ENCODE results near the gene PGC. TPM values are rescaled to one million over a fixed set of nuclear protein-coding genes. Genes with fewer than 3 reads are reported as not detected.

Gene PGC
- total RNA-seq, 1 donor from 2014 or later: not detected

GRCh38 chr6:41733707-41734665, 13.2 kb downstream of the PGC start:
- DNase-seq: peak; percentile 73
- no peak for TF ChIP-seq CTCF (IDR thresholded peaks at IDR 0.05; ENCODE audit: partially characterized antibody, unreplicated experiment)
- Mint-ChIP-seq H3K27me3 (ENCODE audit: unreplicated experiment) (peaks cover 3% of the 10 kb centered on the region), H3K4me3 (ENCODE audit: unreplicated experiment) (peak overlapping the region; percentile 79), H3K4me1 (ENCODE audit: low read depth, unreplicated experiment) (peaks cover 4% of the 10 kb centered on the region), H3K9me3 (ENCODE audit: unreplicated experiment) (peaks cover 5% of the 10 kb centered on the region), H3K36me3 (ENCODE audit: unreplicated experiment) (no peaks in the 10 kb centered on the region), H3K27ac (ENCODE audit: unreplicated experiment) (peak overlapping the region; percentile 38)

- Mint-ChIP-seq H3K27ac (ENCODE audit: unreplicated experiment) (no peak overlapping the region), H3K27me3 (ENCODE audit: unreplicated experiment) (peaks cover 3% of the 10 kb centered on the region), H3K9me3 (ENCODE audit: unreplicated experiment) (peaks cover 5% of the 10 kb centered on the region), H3K4me1 (ENCODE audit: low read depth, unreplicated experiment) (peaks cover 4% of the 10 kb centered on the region), H3K4me3 (ENCODE audit: unreplicated experiment) (peak overlapping the region; percentile 79), H3K36me3 (ENCODE audit: unreplicated experiment) (no peaks in the 10 kb centered on the region)
- TF ChIP-seq CTCF (IDR thresholded peaks at IDR 0.05; ENCODE audit: partially characterized antibody, unreplicated experiment): no peak
- DNase-seq: no peak
Observed at GRCh38 chr6:41733360-41733706, 13.9 kb downstream of the PGC start.

- H3K4me1 Mint-ChIP-seq (ENCODE audit: low read depth, unreplicated experiment): peaks cover 4% of the 10 kb centered on the region
- H3K36me3 Mint-ChIP-seq (ENCODE audit: unreplicated experiment): no peaks in the 10 kb centered on the region
- H3K27ac Mint-ChIP-seq (ENCODE audit: unreplicated experiment): no peak overlapping the region
- no peak overlapping the region for H3K4me3 Mint-ChIP-seq (ENCODE audit: unreplicated experiment)
- H3K27me3 Mint-ChIP-seq (ENCODE audit: unreplicated experiment): peaks cover 3% of the 10 kb centered on the region
- no peak for DNase-seq
- H3K9me3 Mint-ChIP-seq (ENCODE audit: unreplicated experiment): peaks cover 5% of the 10 kb centered on the region
- no peak for TF ChIP-seq CTCF (IDR thresholded peaks at IDR 0.05; ENCODE audit: partially characterized antibody, unreplicated experiment)
Observed at GRCh38 chr6:41732591-41733359, 14.4 kb downstream of the PGC start.

- Mint-ChIP-seq H3K27me3 (ENCODE audit: unreplicated experiment) (peaks cover 3% of the 10 kb centered on the region), H3K4me3 (ENCODE audit: unreplicated experiment) (no peak overlapping the region), H3K36me3 (ENCODE audit: unreplicated experiment) (no peaks in the 10 kb centered on the region), H3K4me1 (ENCODE audit: low read depth, unreplicated experiment) (peaks cover 4% of the 10 kb centered on the region), H3K9me3 (ENCODE audit: unreplicated experiment) (peaks cover 5% of the 10 kb centered on the region), H3K27ac (ENCODE audit: unreplicated experiment) (no peak overlapping the region)
- TF ChIP-seq CTCF (IDR thresholded peaks at IDR 0.05; ENCODE audit: partially characterized antibody, unreplicated experiment): no peak
- no peak for DNase-seq
Observed at GRCh38 chr6:41732149-41732548, 15.0 kb downstream of the PGC start.
